Liver (tissue), 3 donors: ENCODE results near the gene ADAMTS4.

Experiments
- JUND ChIP-seq, 2 donors: IDR thresholded peaks; 2 replicates each; pipeline ENCODE4 v1.6.1; 2016; ENCODE audit warnings: antibody characterized with exemption in 2 of 2
- REST ChIP-seq: IDR thresholded peaks from 2 replicates; pipeline ENCODE4 v1.6.1; 2016; ENCODE audit warnings: antibody characterized with exemption, mild to moderate bottlenecking
- TF ChIP-seq, protein P1 (sequence below): fragments of 150-350 bp; IDR thresholded peaks from 2 replicates; pipeline ENCODE4 v1.5.1; 2017; ENCODE audit warnings: improper control_type of control experiment, low read depth, low read length; ENCODE audit not compliant: missing input control
- donor health status: healthy.
- donor health status: healthy.

- TF ChIP-seq, protein P1, sequence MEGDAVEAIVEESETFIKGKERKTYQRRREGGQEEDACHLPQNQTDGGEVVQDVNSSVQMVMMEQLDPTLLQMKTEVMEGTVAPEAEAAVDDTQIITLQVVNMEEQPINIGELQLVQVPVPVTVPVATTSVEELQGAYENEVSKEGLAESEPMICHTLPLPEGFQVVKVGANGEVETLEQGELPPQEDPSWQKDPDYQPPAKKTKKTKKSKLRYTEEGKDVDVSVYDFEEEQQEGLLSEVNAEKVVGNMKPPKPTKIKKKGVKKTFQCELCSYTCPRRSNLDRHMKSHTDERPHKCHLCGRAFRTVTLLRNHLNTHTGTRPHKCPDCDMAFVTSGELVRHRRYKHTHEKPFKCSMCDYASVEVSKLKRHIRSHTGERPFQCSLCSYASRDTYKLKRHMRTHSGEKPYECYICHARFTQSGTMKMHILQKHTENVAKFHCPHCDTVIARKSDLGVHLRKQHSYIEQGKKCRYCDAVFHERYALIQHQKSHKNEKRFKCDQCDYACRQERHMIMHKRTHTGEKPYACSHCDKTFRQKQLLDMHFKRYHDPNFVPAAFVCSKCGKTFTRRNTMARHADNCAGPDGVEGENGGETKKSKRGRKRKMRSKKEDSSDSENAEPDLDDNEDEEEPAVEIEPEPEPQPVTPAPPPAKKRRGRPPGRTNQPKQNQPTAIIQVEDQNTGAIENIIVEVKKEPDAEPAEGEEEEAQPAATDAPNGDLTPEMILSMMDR: no peak
- no peak for TF ChIP-seq REST
- no peak for TF ChIP-seq JUND (IDR thresholded peaks at IDR 0.05)
Observed at GRCh38 chr1:161176468-161177111, 22.3 kb downstream of the ADAMTS4 start.
